ENCODE results near the gene ZNRF3. TPM values are rescaled to one million over a fixed set of nuclear protein-coding genes. Genes with fewer than 3 reads are reported as not detected.

Gene ZNRF3
- polyA plus RNA-seq, 1 donor: 30.5 TPM

DNA sequence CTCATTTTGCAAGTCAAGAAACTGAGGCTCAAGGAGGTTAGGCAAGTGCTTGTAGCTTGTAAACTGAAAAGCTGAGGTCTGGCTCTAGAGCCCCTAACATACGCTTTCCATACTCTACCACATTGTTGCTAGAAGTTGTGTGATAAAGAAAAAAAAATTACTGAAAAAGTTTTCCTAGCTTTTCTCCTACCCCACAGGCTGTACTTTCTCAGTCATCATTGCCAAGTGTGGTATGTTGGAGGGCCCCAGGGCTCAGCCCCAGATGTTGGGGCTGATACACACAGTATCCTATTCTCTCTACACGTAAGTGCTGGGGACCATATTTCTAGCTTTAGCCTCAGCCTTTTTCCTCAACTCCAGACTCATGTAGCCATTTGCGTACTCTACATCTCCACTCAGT is 205.4 kb downstream of the ZNRF3 start:
- no peak for DNase-seq

DNA sequence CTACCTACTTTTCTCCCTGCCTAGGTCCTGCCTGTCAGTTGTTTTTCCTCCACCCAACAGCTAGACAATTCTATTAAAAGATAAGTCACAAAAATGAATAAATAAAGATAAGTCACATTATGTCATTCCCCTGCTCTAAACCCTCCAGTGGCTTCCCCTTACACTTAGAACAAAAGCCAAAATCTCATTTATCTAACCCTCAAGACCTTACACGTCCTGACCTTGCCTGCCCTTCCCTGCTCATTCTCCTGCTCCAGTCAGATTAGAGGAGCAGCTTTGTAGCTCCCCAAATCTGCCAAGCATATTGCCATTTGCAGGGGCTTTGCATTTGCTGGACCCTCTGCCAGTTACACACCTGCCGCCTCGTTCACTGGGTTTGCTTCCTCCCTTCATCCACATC is 206.1 kb downstream of the ZNRF3 start:
- no peak for DNase-seq

DNA sequence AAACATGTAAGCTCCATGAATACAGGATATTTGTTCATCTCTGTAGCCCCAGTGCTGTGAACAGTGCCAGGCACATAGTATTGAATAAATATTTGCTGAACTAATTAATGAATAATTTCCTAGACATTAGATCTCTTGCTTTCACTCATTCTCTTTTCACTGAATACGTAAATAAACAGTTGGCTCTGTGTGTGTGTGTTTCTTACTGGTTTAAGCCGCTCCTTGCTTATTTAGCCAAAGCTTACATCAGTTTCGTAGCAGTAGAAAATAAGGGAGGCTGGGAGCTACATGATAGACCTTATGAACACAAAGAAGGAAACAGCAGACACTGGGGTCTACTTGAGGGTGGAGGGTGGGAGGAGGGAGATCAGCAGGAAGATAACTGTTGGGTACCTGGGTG is 206.7 kb downstream of the ZNRF3 start:
- no peak for DNase-seq

- no peak for DNase-seq
These were observed 208.9 kb downstream of the ZNRF3 start for GRCh38 chr22:29092243-29092642.

- DNase-seq: no peak
These were observed 209.7 kb downstream of the ZNRF3 start for GRCh38 chr22:29093030-29093429.

DNA sequence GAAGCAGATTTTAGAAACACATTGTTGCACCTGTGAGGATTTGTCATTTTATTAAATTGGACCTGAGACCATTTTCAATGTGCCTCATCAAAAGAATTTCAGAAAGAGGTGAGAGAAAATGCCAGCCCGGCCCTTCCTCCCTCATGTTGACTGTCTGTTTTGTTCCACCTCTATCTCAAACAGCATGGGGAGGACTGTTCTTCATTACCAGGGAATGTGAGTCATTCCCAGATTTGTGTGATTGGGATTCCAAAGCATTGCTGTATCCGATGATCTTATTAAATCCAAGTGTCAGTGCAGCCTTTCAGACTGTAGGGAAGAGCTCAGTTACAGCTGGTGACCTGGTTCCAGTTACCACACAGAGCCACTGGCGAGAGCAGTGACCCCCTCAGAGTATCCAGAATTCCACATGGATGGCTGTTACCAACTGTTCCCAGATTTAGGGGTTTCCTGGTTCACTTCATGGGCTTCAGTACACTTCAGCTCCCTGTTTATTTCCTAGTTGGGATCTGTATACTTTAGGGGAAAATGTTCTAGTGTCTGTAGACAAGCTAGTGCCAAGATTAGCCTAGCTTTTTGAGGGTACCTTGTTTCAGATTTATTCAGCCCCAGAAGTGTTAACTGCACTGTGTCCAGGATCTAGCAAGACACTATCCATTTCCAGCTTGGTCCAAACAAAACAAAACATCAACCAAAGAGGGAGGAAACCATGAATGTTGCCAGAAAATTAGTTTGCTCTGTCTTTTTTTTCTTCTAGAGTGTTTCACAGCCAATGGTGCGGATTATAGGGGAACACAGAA is 210.3 kb downstream of the ZNRF3 start:
- DNase-seq: no peak

- no peak for DNase-seq
These were observed 212.1 kb downstream of the ZNRF3 start for GRCh38 chr22:29095459-29095858.

DNA sequence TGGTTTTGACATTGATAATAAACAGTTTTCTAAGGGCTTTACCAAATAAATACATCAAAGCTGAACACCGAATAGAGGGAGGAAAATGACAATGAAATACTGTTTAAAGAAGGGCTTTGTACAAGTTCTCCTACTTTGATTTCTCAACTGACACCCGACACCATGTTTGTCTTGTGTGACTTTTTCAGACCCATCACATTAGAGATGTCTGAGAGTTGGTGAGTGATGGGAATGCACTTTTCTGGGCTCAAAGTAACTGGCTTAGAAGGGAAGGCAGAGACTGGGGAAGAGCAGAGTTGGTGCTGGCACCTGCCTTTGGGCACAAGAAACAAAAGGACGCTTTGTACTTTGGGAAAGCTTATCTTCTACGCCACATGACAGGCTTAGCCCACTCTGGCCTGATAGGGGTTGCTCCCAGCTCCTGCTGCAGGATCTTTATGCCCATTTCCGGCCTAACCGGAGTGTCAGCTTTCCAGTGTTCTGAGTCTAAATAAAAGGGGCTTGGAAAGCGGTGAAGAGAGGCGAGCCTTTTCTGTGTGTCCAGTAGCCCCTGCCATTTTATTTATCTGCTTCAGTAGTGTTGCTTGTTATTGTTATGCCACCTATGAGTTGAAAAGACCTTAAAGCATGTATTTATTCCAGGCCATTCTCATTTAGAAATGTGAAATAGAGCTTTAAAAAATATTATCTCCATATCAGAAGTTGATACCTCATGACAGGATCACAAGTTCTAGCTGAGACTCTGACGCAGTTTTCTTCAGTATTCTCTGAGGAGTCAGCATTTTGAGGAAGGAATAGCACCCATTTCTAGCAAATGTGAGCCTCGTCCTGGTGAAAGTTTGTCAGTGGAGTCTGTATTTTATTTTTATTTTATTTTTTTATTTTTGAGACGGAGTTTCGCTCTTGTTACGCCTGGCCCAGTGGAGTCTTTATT is 213.6 kb downstream of the ZNRF3 start:
- DNase-seq: peak; percentile 59

DNA sequence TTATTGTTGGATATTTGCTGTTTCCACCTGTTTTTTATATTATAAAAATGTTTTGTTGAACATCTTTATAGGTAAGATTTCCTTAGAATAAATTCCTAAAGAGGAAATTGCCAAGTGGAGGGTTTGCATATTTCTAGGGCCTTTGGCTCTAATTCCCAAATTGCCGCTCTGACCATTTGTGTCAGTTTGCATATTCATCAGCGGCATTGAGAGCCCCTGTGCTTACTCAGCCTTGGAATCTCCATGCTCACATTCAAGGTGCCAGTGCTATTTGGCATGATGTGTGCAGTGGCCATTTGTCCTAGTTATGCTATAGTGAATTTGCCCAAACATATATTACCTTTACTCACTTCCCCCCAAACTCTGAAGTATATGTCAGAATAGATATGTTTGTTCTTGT is 214.9 kb downstream of the ZNRF3 start:
- no peak for DNase-seq

DNA sequence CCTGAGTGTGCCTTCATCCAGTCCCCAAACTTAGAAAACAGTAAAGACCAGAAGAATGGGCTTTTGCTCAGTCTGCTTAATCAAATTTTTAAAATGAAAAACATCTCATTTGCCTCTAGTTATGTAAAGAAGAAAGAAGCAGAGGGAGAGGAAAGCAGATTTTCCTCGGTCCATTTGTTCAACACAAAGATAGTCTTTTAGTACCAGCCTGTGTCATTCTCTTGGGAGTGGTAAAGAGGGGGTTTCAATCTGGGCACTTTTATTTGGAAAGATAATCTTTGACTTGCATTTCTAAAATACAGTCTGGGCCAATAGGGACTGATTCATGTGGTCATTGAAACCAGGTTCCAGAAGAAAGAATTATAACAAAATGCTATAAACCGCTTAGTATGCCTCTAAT is 218.9 kb downstream of the ZNRF3 start:
- DNase-seq: no peak

GRCh38 chr22:29103121-29103520 is 219.7 kb downstream of the ZNRF3 start:
- DNase-seq: no peak

- no peak for DNase-seq
These were observed 222.1 kb downstream of the ZNRF3 start for GRCh38 chr22:29105468-29105867.

- no peak for DNase-seq
These were observed 223.5 kb downstream of the ZNRF3 start for GRCh38 chr22:29106839-29107238.

Other genes starting within 250 kb of the ZNRF3 start
- 45.8 TPM for gene TTC28, start 203.7 kb upstream of the ZNRF3 start, polyA plus RNA-seq (ENCODE audit: insufficient read length)
- 24.5 TPM for gene CHEK2, start 141.8 kb upstream of the ZNRF3 start, polyA plus RNA-seq (ENCODE audit: insufficient read length)
- 23.6 TPM for gene HSCB, start 141.5 kb upstream of the ZNRF3 start, polyA plus RNA-seq (ENCODE audit: insufficient read length)
- gene CCDC117, start 110.9 kb upstream of the ZNRF3 start, polyA plus RNA-seq (ENCODE audit: insufficient read length): 40.1 TPM
- 127 TPM for gene XBP1, start 83.0 kb upstream of the ZNRF3 start, polyA plus RNA-seq (ENCODE audit: insufficient read length)
- 1.5 TPM for gene C22orf31, start 178.3 kb downstream of the ZNRF3 start, polyA plus RNA-seq (ENCODE audit: insufficient read length)
- 22.3 TPM for gene KREMEN1, start 189.5 kb downstream of the ZNRF3 start, polyA plus RNA-seq (ENCODE audit: insufficient read length)

Data from left kidney (tissue), 2 donors.